GM23248 (cell line): Measurements from ENCODE around the gene LRRC8E.

Experiments used
- EZH2 ChIP-seq: fragments of 200-600 bp; sonication (generic); IDR thresholded peaks from 2 replicates; pipeline ENCODE4 v1.6.1; 2018; ENCODE audit warnings: antibody characterized with exemption, mild to moderate bottlenecking; ENCODE audit not compliant: insufficient read depth, poor library complexity, severe bottlenecking
- EZH2phosphoT487 ChIP-seq: fragments of 200-600 bp; sonication (generic); IDR thresholded peaks from 2 replicates; pipeline ENCODE4 v1.6.1; 2018; ENCODE audit warnings: antibody characterized with exemption, moderate library complexity, mild to moderate bottlenecking, low read depth; ENCODE audit not compliant: insufficient read depth

GRCh38 chr19:7928741-7929701 lies 40.7 kb downstream of the LRRC8E start:
- TF ChIP-seq EZH2 (no peak), EZH2phosphoT487 (no peak)
